ENCODE measurements around the gene TASOR. TPM values are rescaled to one million over a fixed set of nuclear protein-coding genes. Genes with fewer than 3 reads are reported as not detected.

The TASOR gene
- total RNA-seq (2014; rRNA removed) (75.0 and 86.8 TPM in 2 replicates), Bru-seq, nascent RNA (percentile 92 among the genes with signal in this experiment), BruChase-seq, experiment 1, labeled RNA remaining after a 6-hour chase (percentile 92 among the genes with signal in this experiment), BruChase-seq, experiment 2, labeled RNA remaining after a 2-hour chase (percentile 96 among the genes with signal in this experiment)
- long read RNA-seq, full-length matches to known transcripts = 11 of 52 reads
- long read RNA-seq, partial matches to known transcripts = 22 of 52 reads
- long read RNA-seq, other reads (novel, unspliced or antisense) = 19 of 52 reads

- intact Hi-C loops (cut with micrococcal nuclease) = no loop called here
- Histone ChIP-seq H3K79me2 (ENCODE audit: low read length) (peaks cover 47% of the 10 kb centered on the region), H3K4me2 (ENCODE audit: low read length) (peak within 1 kb of the TSS; percentile 90), H2AFZ (ENCODE audit: low read length) (peak within 1 kb of the TSS; percentile 90), H4K20me1 (ENCODE audit: low read length) (no peaks in the 10 kb centered on the region), H3K4me3 (ENCODE audit: low read length) (peak within 1 kb of the TSS; percentile 82), H3K9me3 (ENCODE audit: low read length) (no peaks in the 10 kb centered on the region), H3K9ac (ENCODE audit: low read length) (peak within 1 kb of the TSS; percentile 98), H3K9me2 (replicated peaks; ENCODE audit: low read length) (no peaks in the 10 kb centered on the region), H3K4me1 (ENCODE audit: insufficient read depth, low read length) (peaks cover 28% of the 10 kb centered on the region), H3K27ac (ENCODE audit: low read length) (peak within 1 kb of the TSS; percentile 85), H3F3A (ENCODE audit: low read length, unreplicated experiment) (no peaks in the 10 kb centered on the region), H3K27me3 (ENCODE audit: low read length) (no peaks in the 10 kb centered on the region), H3K36me3 (ENCODE audit: low read depth, low read length) (0 out of 2 replicates have a peak, but pooled peaks cover 6% of the 10 kb centered on the region)
- no TSS peak for BruUV-seq (replicated peaks)
- POLR2A ChIA-PET (ENCODE audit: unreplicated experiment) = interaction anchor here (0.6 to 0.7 kb wide), 4 partner anchors 54 to 540 kb away, joined by 3 to 8 read pairs (median 4); no protein-coding TSS in a partner anchor
- CTCF ChIA-PET = no interaction called here
- ATAC-seq (peak; percentile 89), DNase-seq (peak; percentile 85)
- TF ChIP-seq, protein P1, sequence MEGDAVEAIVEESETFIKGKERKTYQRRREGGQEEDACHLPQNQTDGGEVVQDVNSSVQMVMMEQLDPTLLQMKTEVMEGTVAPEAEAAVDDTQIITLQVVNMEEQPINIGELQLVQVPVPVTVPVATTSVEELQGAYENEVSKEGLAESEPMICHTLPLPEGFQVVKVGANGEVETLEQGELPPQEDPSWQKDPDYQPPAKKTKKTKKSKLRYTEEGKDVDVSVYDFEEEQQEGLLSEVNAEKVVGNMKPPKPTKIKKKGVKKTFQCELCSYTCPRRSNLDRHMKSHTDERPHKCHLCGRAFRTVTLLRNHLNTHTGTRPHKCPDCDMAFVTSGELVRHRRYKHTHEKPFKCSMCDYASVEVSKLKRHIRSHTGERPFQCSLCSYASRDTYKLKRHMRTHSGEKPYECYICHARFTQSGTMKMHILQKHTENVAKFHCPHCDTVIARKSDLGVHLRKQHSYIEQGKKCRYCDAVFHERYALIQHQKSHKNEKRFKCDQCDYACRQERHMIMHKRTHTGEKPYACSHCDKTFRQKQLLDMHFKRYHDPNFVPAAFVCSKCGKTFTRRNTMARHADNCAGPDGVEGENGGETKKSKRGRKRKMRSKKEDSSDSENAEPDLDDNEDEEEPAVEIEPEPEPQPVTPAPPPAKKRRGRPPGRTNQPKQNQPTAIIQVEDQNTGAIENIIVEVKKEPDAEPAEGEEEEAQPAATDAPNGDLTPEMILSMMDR (conservative IDR thresholded peaks at IDR 0.05; ENCODE audit: low read depth, low read length) = no peak
- no peak for TF ChIP-seq EZH2phosphoT487 (IDR thresholded peaks at IDR 0.05; ENCODE audit: borderline replicate concordance, low read length)
- no peak for TF ChIP-seq EZH2 (IDR thresholded peaks at IDR 0.05; ENCODE audit: low read length, unreplicated experiment)
Observed at GRCh38 chr3:56683122-56683817, at the start of gene TASOR. TSS of gene TASOR (minus strand) at chr3:56683265. CDS start at chr3:56683006, 259 bp downstream.

DNA sequence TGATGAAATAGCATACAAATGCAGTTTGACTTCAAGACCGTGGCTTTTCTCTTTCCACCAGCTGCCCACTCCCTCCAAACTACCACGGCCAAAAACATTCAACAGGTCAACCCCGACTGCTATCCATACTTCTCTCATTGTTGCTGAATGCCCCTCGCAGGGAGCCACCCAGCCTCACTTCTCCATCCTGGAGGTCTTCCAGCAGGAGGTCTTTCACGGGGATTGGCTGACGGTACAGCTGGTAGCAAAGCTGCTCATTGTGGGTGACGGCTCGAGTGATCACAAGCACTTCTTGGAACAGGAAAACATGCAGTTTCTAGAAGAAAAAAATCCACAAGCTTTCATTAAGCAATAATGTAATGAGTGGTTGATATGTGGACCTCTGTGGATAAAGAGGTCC lies 49.0 kb upstream of the TASOR start:
- no peak for DNase-seq
- CTCF ChIA-PET = no interaction called here

More for the DNA sequence above, 49.0 kb upstream of the TASOR start:
- Histone ChIP-seq H3K9me3 (ENCODE audit: low read length) (no peaks in the 10 kb centered on the region), H3K79me2 (ENCODE audit: low read length) (no peaks in the 10 kb centered on the region), H4K20me1 (ENCODE audit: low read length) (no peaks in the 10 kb centered on the region), H3K4me3 (ENCODE audit: low read length) (no peak overlapping the region), H3F3A (ENCODE audit: low read length, unreplicated experiment) (no peaks in the 10 kb centered on the region), H3K27me3 (ENCODE audit: low read length) (no peaks in the 10 kb centered on the region), H3K36me3 (ENCODE audit: low read depth, low read length) (no peaks in the 10 kb centered on the region), H3K4me1 (ENCODE audit: insufficient read depth, low read length) (no peaks in the 10 kb centered on the region), H3K4me2 (ENCODE audit: low read length) (no peak overlapping the region), H3K27ac (ENCODE audit: low read length) (no peak overlapping the region), H3K9ac (ENCODE audit: low read length) (no peak overlapping the region), H3K9me2 (replicated peaks; ENCODE audit: low read length) (no peaks in the 10 kb centered on the region), H2AFZ (ENCODE audit: low read length) (no peak overlapping the region)
- intact Hi-C loops (cut with micrococcal nuclease) = no loop called here
- BruUV-seq (replicated peaks) = no TSS peak
- ATAC-seq = no peak
- TF ChIP-seq, protein P1 (conservative IDR thresholded peaks at IDR 0.05; ENCODE audit: low read depth, low read length) = no peak
- TF ChIP-seq EZH2phosphoT487 (IDR thresholded peaks at IDR 0.05; ENCODE audit: borderline replicate concordance, low read length) = no peak
- no peak for TF ChIP-seq EZH2 (IDR thresholded peaks at IDR 0.05; ENCODE audit: low read length, unreplicated experiment)
- POLR2A ChIA-PET (ENCODE audit: unreplicated experiment) = no interaction called here

All from PC-3 (cell line).